ENCODE data around the gene ITSN2. TPM values are rescaled to one million over a fixed set of nuclear protein-coding genes. Genes with fewer than 3 reads are reported as not detected.

ITSN2 gene
- total and polyA plus RNA-seq, 4 donors: 10.1 to 32.4 (median 21.6) TPM

DNA sequence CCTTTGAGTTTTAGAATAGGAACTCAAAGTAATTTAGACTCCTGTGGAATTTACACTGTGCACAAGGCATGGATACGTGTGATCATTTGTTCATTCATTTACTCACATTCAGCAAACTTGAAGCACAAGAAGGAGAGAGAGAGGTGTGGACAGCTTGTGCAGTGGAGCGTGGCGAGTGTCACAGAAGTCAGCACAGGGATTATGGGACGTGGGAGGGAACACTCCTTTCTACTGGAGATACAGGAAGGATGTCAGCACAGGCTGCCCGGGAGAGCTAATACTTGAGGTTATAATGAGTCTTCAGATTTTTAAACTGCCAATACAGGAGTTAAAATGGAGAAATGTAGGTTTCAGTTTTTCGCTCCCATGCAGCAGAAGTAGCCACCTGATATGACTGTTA lies 178.5 kb downstream of the ITSN2 start:
- WGBS: 84% methylated on average over 6 of the region's 6 CpGs
- no peaks in the 10 kb centered on the region for H3K9me3 ChIP-seq (ENCODE audit: control insufficient read depth in 4 of 4, low read length in 3 of 4)

DNA sequence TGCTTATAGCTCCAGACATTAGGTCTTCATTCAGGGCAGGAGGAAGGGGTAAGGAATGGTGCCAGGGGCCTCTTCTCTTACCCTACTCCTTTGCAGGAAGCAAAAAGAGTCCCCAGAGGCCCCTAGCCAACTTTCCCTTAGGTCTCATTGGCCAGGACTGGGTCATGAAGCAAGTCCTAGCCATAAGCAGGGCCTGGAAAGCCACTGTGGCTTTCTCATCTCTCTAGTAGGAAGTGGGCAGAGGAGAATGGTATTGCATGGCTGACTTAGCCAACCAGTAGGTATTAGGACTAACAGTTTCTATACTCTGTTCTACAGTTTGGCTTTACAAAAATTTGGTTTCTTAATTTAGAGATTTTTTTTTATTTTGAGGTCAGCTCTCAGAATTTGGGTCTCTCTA lies 180.7 kb downstream of the ITSN2 start:
- Histone ChIP-seq H3K9me3 (ENCODE audit: control insufficient read depth in 4 of 4, low read length in 3 of 4) (peaks cover 0 to 2% (median 0%) of the 10 kb centered on the region in 4 donors), H3K9ac (ENCODE audit: low read depth in 1 of 2, low read length in 2 of 2) (no peak overlapping the region), H3K36me3 (ENCODE audit: control insufficient read depth in 4 of 4, insufficient read depth in 3 of 4, low read depth in 1 of 4, low read length in 3 of 4) (no peaks in the 10 kb centered on the region), H3K4me1 (ENCODE audit: control insufficient read depth in 4 of 4, insufficient read depth in 4 of 4, low read length in 3 of 4) (no peaks in the 10 kb centered on the region), H3K4me3 (ENCODE audit: low read depth in 1 of 3, low read length in 3 of 3) (no peak overlapping the region), H3K27ac (ENCODE audit: low read depth in 1 of 2, low read length in 2 of 2) (no peak overlapping the region), H3K27me3 (ENCODE audit: control insufficient read depth in 4 of 4, insufficient read depth in 4 of 4, low read length in 3 of 4) (no peaks in the 10 kb centered on the region)
- no peak for TF ChIP-seq RAD21 (IDR thresholded peaks at IDR 0.05)
- TF ChIP-seq, protein P1, sequence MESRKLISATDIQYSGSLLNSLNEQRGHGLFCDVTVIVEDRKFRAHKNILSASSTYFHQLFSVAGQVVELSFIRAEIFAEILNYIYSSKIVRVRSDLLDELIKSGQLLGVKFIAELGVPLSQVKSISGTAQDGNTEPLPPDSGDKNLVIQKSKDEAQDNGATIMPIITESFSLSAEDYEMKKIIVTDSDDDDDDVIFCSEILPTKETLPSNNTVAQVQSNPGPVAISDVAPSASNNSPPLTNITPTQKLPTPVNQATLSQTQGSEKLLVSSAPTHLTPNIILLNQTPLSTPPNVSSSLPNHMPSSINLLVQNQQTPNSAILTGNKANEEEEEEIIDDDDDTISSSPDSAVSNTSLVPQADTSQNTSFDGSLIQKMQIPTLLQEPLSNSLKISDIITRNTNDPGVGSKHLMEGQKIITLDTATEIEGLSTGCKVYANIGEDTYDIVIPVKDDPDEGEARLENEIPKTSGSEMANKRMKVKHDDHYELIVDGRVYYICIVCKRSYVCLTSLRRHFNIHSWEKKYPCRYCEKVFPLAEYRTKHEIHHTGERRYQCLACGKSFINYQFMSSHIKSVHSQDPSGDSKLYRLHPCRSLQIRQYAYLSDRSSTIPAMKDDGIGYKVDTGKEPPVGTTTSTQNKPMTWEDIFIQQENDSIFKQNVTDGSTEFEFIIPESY (IDR thresholded peaks at IDR 0.05): no peak
- no peak for TF ChIP-seq HNF4G (IDR thresholded peaks at IDR 0.05)
- DNase-seq (ENCODE audit: low spot score): no peak

More for the DNA sequence above, 178.5 kb downstream of the ITSN2 start:
- Histone ChIP-seq H3K36me3 (ENCODE audit: control insufficient read depth in 4 of 4, insufficient read depth in 3 of 4, low read depth in 1 of 4, low read length in 3 of 4) (no peaks in the 10 kb centered on the region), H3K27ac (ENCODE audit: low read depth in 1 of 2, low read length in 2 of 2) (no peak overlapping the region), H3K4me1 (ENCODE audit: control insufficient read depth in 4 of 4, insufficient read depth in 4 of 4, low read length in 3 of 4) (no peaks in the 10 kb centered on the region), H3K27me3 (ENCODE audit: control insufficient read depth in 4 of 4, insufficient read depth in 4 of 4, low read length in 3 of 4) (no peaks in the 10 kb centered on the region), H3K9ac (ENCODE audit: low read depth in 1 of 2, low read length in 2 of 2) (no peak overlapping the region), H3K4me3 (ENCODE audit: low read depth in 1 of 3, low read length in 3 of 3) (no peak overlapping the region)
- no peak for DNase-seq (ENCODE audit: low spot score)
- no peak for TF ChIP-seq TAF1 (conservative IDR thresholded peaks at IDR 0.05)
- TF ChIP-seq FOXA2 (IDR thresholded peaks at IDR 0.05): no peak
- TF ChIP-seq RXRA (IDR thresholded peaks at IDR 0.05): no peak
- TF ChIP-seq YY1 (IDR thresholded peaks at IDR 0.05): no peak
- TF ChIP-seq, protein P2, sequence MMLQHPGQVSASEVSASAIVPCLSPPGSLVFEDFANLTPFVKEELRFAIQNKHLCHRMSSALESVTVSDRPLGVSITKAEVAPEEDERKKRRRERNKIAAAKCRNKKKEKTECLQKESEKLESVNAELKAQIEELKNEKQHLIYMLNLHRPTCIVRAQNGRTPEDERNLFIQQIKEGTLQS (IDR thresholded peaks at IDR 0.05): no peak
- no peak for TF ChIP-seq NR2F2 (IDR thresholded peaks at IDR 0.05)
- TF ChIP-seq, protein P3, sequence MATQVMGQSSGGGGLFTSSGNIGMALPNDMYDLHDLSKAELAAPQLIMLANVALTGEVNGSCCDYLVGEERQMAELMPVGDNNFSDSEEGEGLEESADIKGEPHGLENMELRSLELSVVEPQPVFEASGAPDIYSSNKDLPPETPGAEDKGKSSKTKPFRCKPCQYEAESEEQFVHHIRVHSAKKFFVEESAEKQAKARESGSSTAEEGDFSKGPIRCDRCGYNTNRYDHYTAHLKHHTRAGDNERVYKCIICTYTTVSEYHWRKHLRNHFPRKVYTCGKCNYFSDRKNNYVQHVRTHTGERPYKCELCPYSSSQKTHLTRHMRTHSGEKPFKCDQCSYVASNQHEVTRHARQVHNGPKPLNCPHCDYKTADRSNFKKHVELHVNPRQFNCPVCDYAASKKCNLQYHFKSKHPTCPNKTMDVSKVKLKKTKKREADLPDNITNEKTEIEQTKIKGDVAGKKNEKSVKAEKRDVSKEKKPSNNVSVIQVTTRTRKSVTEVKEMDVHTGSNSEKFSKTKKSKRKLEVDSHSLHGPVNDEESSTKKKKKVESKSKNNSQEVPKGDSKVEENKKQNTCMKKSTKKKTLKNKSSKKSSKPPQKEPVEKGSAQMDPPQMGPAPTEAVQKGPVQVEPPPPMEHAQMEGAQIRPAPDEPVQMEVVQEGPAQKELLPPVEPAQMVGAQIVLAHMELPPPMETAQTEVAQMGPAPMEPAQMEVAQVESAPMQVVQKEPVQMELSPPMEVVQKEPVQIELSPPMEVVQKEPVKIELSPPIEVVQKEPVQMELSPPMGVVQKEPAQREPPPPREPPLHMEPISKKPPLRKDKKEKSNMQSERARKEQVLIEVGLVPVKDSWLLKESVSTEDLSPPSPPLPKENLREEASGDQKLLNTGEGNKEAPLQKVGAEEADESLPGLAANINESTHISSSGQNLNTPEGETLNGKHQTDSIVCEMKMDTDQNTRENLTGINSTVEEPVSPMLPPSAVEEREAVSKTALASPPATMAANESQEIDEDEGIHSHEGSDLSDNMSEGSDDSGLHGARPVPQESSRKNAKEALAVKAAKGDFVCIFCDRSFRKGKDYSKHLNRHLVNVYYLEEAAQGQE (IDR thresholded peaks at IDR 0.05): no peak
- TF ChIP-seq HNF4A (conservative IDR thresholded peaks at IDR 0.05): no peak

DNA sequence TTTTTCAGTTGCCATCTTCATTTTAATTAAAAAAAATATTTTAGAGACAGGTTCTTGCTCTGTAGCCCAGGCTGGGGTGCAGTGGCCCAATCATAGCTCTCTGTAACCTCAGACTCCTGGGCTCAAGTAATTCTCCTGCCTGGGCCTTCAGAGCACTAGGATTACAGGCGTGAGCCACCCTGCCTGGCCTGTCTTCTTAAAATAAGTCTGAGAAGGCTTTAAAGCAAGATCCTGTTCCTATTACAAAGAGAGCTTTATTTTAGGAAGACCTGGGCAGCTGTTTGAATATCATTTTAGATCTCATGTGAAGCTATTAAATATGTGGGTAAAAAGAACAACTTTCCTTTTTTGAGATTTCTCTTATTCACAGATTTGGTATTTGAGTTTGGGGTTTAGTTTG lies 184.0 kb downstream of the ITSN2 start:
- Histone ChIP-seq H3K27me3 (ENCODE audit: control insufficient read depth in 4 of 4, insufficient read depth in 4 of 4, low read length in 3 of 4) (no peaks in the 10 kb centered on the region), H3K9me3 (ENCODE audit: control insufficient read depth in 4 of 4, low read length in 3 of 4) (peaks cover 0 to 4% (median 0%) of the 10 kb centered on the region in 4 donors), H3K27ac (ENCODE audit: low read depth in 1 of 2, low read length in 2 of 2) (no peak overlapping the region), H3K4me3 (ENCODE audit: low read depth in 1 of 3, low read length in 3 of 3) (no peak overlapping the region), H3K4me1 (ENCODE audit: control insufficient read depth in 4 of 4, insufficient read depth in 4 of 4, low read length in 3 of 4) (no peaks in the 10 kb centered on the region), H3K9ac (ENCODE audit: low read depth in 1 of 2, low read length in 2 of 2) (no peak overlapping the region), H3K36me3 (ENCODE audit: control insufficient read depth in 4 of 4, insufficient read depth in 3 of 4, low read depth in 1 of 4, low read length in 3 of 4) (no peaks in the 10 kb centered on the region)
- DNase-seq (ENCODE audit: low spot score): no peak
- WGBS: 91% methylated on average over 1 of the region's 1 CpG
- TF ChIP-seq HNF4A (conservative IDR thresholded peaks at IDR 0.05): no peak
- TF ChIP-seq, protein P1 (IDR thresholded peaks at IDR 0.05): no peak
- no peak for TF ChIP-seq HNF4G (IDR thresholded peaks at IDR 0.05)
- TF ChIP-seq, protein P4, sequence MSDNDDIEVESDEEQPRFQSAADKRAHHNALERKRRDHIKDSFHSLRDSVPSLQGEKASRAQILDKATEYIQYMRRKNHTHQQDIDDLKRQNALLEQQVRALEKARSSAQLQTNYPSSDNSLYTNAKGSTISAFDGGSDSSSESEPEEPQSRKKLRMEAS (IDR thresholded peaks at IDR 0.05): no peak
- TF ChIP-seq NR2F2 (IDR thresholded peaks at IDR 0.05): no peak
- TF ChIP-seq, protein P5, sequence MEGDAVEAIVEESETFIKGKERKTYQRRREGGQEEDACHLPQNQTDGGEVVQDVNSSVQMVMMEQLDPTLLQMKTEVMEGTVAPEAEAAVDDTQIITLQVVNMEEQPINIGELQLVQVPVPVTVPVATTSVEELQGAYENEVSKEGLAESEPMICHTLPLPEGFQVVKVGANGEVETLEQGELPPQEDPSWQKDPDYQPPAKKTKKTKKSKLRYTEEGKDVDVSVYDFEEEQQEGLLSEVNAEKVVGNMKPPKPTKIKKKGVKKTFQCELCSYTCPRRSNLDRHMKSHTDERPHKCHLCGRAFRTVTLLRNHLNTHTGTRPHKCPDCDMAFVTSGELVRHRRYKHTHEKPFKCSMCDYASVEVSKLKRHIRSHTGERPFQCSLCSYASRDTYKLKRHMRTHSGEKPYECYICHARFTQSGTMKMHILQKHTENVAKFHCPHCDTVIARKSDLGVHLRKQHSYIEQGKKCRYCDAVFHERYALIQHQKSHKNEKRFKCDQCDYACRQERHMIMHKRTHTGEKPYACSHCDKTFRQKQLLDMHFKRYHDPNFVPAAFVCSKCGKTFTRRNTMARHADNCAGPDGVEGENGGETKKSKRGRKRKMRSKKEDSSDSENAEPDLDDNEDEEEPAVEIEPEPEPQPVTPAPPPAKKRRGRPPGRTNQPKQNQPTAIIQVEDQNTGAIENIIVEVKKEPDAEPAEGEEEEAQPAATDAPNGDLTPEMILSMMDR (IDR thresholded peaks at IDR 0.05; ENCODE audit: low read depth, low read length, missing input control): no peak
- TF ChIP-seq FOXA1 (IDR thresholded peaks at IDR 0.05): no peak
- TF ChIP-seq, protein P3 (IDR thresholded peaks at IDR 0.05): no peak
- no peak for TF ChIP-seq RAD21 (IDR thresholded peaks at IDR 0.05)
